ENCODE results near the gene SLC7A5. TPM values are rescaled to one million over a fixed set of nuclear protein-coding genes. Genes with fewer than 3 reads are reported as not detected.
A peak's percentile ranks its signal among the peaks of the same experiment; 100 is the strongest.

The SLC7A5 gene
- total and polyA plus RNA-seq, 2 of the 13 experiments (the other 11 are each of a cell fraction or from before 2014, with no cell fraction given), result 79.6 to 155 TPM

DNA sequence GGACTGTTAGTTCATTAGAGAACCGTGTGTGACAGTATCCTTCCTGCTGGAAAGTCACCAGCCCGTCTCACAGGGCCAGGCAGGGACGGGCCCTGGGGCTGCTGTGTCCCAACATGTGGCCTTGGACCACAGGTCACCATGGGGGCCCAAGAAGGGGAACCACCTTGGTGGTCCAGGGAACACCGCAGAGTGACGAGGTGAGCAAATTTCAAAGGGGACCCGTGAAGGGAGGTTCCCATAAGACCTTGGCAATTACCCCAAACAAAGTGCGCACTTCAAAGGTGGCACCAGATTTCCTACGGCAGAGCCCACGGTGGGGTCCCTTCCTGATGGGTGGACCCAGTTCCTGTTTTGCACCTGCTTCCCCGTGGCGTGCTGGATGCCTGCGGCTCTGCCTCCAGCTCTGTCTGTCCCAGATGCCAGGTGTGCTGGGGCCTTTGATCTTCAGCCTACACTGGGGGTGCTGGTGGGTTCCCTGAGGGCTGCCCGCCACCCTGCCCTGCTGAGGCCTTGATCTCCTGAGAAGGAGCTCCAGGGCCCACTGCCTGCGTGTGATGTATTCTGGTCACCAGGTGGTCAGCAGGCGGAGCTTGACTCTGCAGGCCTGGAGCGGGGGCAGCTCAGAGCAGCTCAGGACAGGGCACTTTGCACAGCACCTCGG, 27.0 kb downstream of the SLC7A5 start (continued):
- TF ChIP-seq FOXO1 (CRISPR knock-in tag; IDR thresholded peaks at IDR 0.05), result peak; percentile 62
- TF ChIP-seq, protein P1, sequence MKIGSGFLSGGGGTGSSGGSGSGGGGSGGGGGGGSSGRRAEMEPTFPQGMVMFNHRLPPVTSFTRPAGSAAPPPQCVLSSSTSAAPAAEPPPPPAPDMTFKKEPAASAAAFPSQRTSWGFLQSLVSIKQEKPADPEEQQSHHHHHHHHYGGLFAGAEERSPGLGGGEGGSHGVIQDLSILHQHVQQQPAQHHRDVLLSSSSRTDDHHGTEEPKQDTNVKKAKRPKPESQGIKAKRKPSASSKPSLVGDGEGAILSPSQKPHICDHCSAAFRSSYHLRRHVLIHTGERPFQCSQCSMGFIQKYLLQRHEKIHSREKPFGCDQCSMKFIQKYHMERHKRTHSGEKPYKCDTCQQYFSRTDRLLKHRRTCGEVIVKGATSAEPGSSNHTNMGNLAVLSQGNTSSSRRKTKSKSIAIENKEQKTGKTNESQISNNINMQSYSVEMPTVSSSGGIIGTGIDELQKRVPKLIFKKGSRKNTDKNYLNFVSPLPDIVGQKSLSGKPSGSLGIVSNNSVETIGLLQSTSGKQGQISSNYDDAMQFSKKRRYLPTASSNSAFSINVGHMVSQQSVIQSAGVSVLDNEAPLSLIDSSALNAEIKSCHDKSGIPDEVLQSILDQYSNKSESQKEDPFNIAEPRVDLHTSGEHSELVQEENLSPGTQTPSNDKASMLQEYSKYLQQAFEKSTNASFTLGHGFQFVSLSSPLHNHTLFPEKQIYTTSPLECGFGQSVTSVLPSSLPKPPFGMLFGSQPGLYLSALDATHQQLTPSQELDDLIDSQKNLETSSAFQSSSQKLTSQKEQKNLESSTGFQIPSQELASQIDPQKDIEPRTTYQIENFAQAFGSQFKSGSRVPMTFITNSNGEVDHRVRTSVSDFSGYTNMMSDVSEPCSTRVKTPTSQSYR (CRISPR knock-in tag; IDR thresholded peaks at IDR 0.05; ENCODE audit: borderline replicate concordance), result peak; percentile 43; the same call in 1 of the 2 replicates
- no peak for TF ChIP-seq ZNF143 (CRISPR knock-in tag; IDR thresholded peaks at IDR 0.05)
- TF ChIP-seq MAFF (IDR thresholded peaks at IDR 0.05; ENCODE audit: low read depth, low read length), result no peak
- TF ChIP-seq ZNF556 (CRISPR knock-in tag; IDR thresholded peaks at IDR 0.05; ENCODE audit: borderline replicate concordance), result 0 out of 2 replicates have a peak, but pooled peaks have one; percentile 14
- TF ChIP-seq NR2F6 (IDR thresholded peaks at IDR 0.05), result peak; percentile 62; the same call in 1 of the 2 replicates
- TF ChIP-seq NR2F6 (CRISPR knock-in tag; IDR thresholded peaks at IDR 0.05), result peak; percentile 72; the same call in 1 of the 2 replicates
- 0 out of 2 replicates have a peak, but pooled peaks have one; percentile 46 for TF ChIP-seq ZNF326 (CRISPR knock-in tag; IDR thresholded peaks at IDR 0.05; ENCODE audit: borderline replicate concordance)
- no peak for TF ChIP-seq JUND (CRISPR knock-in tag; IDR thresholded peaks at IDR 0.05)
- no peak for TF ChIP-seq ZFP41 (CRISPR knock-in tag; IDR thresholded peaks at IDR 0.05; ENCODE audit: borderline replicate concordance)
- TF ChIP-seq, protein P2, sequence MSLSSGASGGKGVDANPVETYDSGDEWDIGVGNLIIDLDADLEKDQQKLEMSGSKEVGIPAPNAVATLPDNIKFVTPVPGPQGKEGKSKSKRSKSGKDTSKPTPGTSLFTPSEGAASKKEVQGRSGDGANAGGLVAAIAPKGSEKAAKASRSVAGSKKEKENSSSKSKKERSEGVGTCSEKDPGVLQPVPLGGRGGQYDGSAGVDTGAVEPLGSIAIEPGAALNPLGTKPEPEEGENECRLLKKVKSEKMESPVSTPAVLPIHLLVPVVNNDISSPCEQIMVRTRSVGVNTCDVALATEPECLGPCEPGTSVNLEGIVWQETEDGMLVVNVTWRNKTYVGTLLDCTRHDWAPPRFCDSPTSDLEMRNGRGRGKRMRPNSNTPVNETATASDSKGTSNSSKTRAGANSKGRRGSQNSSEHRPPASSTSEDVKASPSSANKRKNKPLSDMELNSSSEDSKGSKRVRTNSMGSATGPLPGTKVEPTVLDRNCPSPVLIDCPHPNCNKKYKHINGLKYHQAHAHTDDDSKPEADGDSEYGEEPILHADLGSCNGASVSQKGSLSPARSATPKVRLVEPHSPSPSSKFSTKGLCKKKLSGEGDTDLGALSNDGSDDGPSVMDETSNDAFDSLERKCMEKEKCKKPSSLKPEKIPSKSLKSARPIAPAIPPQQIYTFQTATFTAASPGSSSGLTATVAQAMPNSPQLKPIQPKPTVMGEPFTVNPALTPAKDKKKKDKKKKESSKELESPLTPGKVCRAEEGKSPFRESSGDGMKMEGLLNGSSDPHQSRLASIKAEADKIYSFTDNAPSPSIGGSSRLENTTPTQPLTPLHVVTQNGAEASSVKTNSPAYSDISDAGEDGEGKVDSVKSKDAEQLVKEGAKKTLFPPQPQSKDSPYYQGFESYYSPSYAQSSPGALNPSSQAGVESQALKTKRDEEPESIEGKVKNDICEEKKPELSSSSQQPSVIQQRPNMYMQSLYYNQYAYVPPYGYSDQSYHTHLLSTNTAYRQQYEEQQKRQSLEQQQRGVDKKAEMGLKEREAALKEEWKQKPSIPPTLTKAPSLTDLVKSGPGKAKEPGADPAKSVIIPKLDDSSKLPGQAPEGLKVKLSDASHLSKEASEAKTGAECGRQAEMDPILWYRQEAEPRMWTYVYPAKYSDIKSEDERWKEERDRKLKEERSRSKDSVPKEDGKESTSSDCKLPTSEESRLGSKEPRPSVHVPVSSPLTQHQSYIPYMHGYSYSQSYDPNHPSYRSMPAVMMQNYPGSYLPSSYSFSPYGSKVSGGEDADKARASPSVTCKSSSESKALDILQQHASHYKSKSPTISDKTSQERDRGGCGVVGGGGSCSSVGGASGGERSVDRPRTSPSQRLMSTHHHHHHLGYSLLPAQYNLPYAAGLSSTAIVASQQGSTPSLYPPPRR (CRISPR knock-in tag; IDR thresholded peaks at IDR 0.05; ENCODE audit: borderline replicate concordance), result peak; percentile 61; the same call in 1 of the 2 replicates
- no peak for TF ChIP-seq RFX5 (IDR thresholded peaks at IDR 0.05; ENCODE audit: low read depth, low read length)
- TF ChIP-seq ZNF7 (CRISPR knock-in tag; IDR thresholded peaks at IDR 0.05), result no peak
- TF ChIP-seq ZNF703 (CRISPR knock-in tag; IDR thresholded peaks at IDR 0.05; ENCODE audit: borderline replicate concordance), result 0 out of 2 replicates have a peak, but pooled peaks have one; percentile 55
- no peak for TF ChIP-seq ZKSCAN5 (CRISPR knock-in tag; IDR thresholded peaks at IDR 0.05)
- no peak for TF ChIP-seq RARG (CRISPR knock-in tag; IDR thresholded peaks at IDR 0.05; ENCODE audit: low read depth)
- TF ChIP-seq AGO1 (IDR thresholded peaks at IDR 0.05; ENCODE audit: low read depth, low read length, poor library complexity, severe bottlenecking), result no peak
- no peak for TF ChIP-seq FOSL1 (CRISPR knock-in tag; IDR thresholded peaks at IDR 0.05; ENCODE audit: borderline replicate concordance)
- TF ChIP-seq, protein P3, sequence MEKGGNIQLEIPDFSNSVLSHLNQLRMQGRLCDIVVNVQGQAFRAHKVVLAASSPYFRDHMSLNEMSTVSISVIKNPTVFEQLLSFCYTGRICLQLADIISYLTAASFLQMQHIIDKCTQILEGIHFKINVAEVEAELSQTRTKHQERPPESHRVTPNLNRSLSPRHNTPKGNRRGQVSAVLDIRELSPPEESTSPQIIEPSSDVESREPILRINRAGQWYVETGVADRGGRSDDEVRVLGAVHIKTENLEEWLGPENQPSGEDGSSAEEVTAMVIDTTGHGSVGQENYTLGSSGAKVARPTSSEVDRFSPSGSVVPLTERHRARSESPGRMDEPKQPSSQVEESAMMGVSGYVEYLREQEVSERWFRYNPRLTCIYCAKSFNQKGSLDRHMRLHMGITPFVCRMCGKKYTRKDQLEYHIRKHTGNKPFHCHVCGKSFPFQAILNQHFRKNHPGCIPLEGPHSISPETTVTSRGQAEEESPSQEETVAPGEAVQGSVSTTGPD (CRISPR knock-in tag; IDR thresholded peaks at IDR 0.05), result peak; percentile 83
- TF ChIP-seq, protein P4, sequence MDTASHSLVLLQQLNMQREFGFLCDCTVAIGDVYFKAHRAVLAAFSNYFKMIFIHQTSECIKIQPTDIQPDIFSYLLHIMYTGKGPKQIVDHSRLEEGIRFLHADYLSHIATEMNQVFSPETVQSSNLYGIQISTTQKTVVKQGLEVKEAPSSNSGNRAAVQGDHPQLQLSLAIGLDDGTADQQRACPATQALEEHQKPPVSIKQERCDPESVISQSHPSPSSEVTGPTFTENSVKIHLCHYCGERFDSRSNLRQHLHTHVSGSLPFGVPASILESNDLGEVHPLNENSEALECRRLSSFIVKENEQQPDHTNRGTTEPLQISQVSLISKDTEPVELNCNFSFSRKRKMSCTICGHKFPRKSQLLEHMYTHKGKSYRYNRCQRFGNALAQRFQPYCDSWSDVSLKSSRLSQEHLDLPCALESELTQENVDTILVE (CRISPR knock-in tag; IDR thresholded peaks at IDR 0.05), result no peak
